Measurements from ENCODE around the gene WWTR1. TPM values are rescaled to one million over a fixed set of nuclear protein-coding genes. Genes with fewer than 3 reads are reported as not detected.

WWTR1 gene
- total RNA-seq, 1 donor from 2014 or later: 98.0 TPM

GRCh38 chr3:149502438-149502837 is 155.4 kb downstream of the WWTR1 start:
- Mint-ChIP-seq H3K27ac (no peak overlapping the region), H3K36me3 (no peaks in the 10 kb centered on the region), H3K4me3 (no peak overlapping the region), H3K4me1 (peaks cover 7% of the 10 kb centered on the region), H3K9me3 (no peaks in the 10 kb centered on the region), H3K27me3 (ENCODE audit: low read depth) (no peaks in the 10 kb centered on the region)
- DNase-seq (ENCODE audit: low spot score in 2 of 2, unreplicated experiment in 2 of 2): no peak
- TF ChIP-seq CTCF (IDR thresholded peaks at IDR 0.05; ENCODE audit: unreplicated experiment): no peak

GRCh38 chr3:149501524-149501923 is 156.3 kb downstream of the WWTR1 start:
- Mint-ChIP-seq H3K4me1 (peaks cover 2% of the 10 kb centered on the region), H3K27me3 (ENCODE audit: low read depth) (no peaks in the 10 kb centered on the region), H3K9me3 (no peaks in the 10 kb centered on the region), H3K36me3 (no peaks in the 10 kb centered on the region), H3K4me3 (no peak overlapping the region), H3K27ac (no peak overlapping the region)
- TF ChIP-seq CTCF (IDR thresholded peaks at IDR 0.05; ENCODE audit: unreplicated experiment): no peak
- DNase-seq (ENCODE audit: low spot score in 2 of 2, unreplicated experiment in 2 of 2): no peak

GRCh38 chr3:149497966-149498670 is 159.7 kb downstream of the WWTR1 start:
- Mint-ChIP-seq H3K27ac (no peak overlapping the region), H3K36me3 (no peaks in the 10 kb centered on the region), H3K4me3 (no peak overlapping the region), H3K27me3 (ENCODE audit: low read depth) (peaks cover 5% of the 10 kb centered on the region), H3K4me1 (peaks cover 4% of the 10 kb centered on the region), H3K9me3 (no peaks in the 10 kb centered on the region)
- no peak for TF ChIP-seq CTCF (IDR thresholded peaks at IDR 0.05; ENCODE audit: unreplicated experiment)
- DNase-seq (ENCODE audit: low spot score in 2 of 2, unreplicated experiment in 2 of 2): no peak

- Mint-ChIP-seq H3K27ac (no peak overlapping the region), H3K36me3 (no peaks in the 10 kb centered on the region), H3K9me3 (no peaks in the 10 kb centered on the region), H3K27me3 (ENCODE audit: low read depth) (peaks cover 5% of the 10 kb centered on the region), H3K4me1 (peaks cover 4% of the 10 kb centered on the region), H3K4me3 (no peak overlapping the region)
- no peak for DNase-seq (ENCODE audit: low spot score in 2 of 2, unreplicated experiment in 2 of 2)
- no peak for TF ChIP-seq CTCF (IDR thresholded peaks at IDR 0.05; ENCODE audit: unreplicated experiment)
These were observed 160.9 kb downstream of the WWTR1 start for GRCh38 chr3:149496891-149497290.

- peaks cover 4% of the 10 kb centered on the region for H3K4me1 Mint-ChIP-seq
- DNase-seq (ENCODE audit: low spot score in 2 of 2, unreplicated experiment in 2 of 2): no peak
- peaks cover 3% of the 10 kb centered on the region for H3K9me3 Mint-ChIP-seq
- H3K27ac Mint-ChIP-seq: no peak overlapping the region
- no peak for TF ChIP-seq CTCF (IDR thresholded peaks at IDR 0.05; ENCODE audit: unreplicated experiment)
- peaks cover 5% of the 10 kb centered on the region for H3K27me3 Mint-ChIP-seq (ENCODE audit: low read depth)
- peaks cover 1% of the 10 kb centered on the region for H3K36me3 Mint-ChIP-seq
- H3K4me3 Mint-ChIP-seq: no peak overlapping the region
These were observed 162.2 kb downstream of the WWTR1 start for GRCh38 chr3:149495581-149496125.
